ENCODE results near the gene TMTC2. TPM values are rescaled to one million over a fixed set of nuclear protein-coding genes. Genes with fewer than 3 reads are reported as not detected.

Gene TMTC2
- polyA plus RNA-seq, 1 donor, result 46.4 TPM

- DNase-seq, result no peak
Measured at GRCh38 chr12:83015390-83016217, 328.9 kb downstream of the TMTC2 start.

- no peak for DNase-seq
Measured at GRCh38 chr12:83016218-83016835, 329.6 kb downstream of the TMTC2 start.

GRCh38 chr12:83016991-83017390 is 330.3 kb downstream of the TMTC2 start:
- no peak for DNase-seq

GRCh38 chr12:83018088-83018487 is 331.4 kb downstream of the TMTC2 start:
- DNase-seq, result no peak

- DNase-seq, result no peak
Measured at GRCh38 chr12:83027021-83027723, 340.5 kb downstream of the TMTC2 start.

- no peak for DNase-seq
Measured at GRCh38 chr12:83031196-83031595, 344.5 kb downstream of the TMTC2 start.

GRCh38 chr12:83036847-83037246 is 350.1 kb downstream of the TMTC2 start:
- no peak for DNase-seq

- DNase-seq, result no peak
Measured at GRCh38 chr12:83039413-83039812, 352.7 kb downstream of the TMTC2 start.

- no peak for DNase-seq
Measured at GRCh38 chr12:83040339-83040738, 353.6 kb downstream of the TMTC2 start.

- DNase-seq, result no peak
Measured at GRCh38 chr12:83040991-83041390, 354.3 kb downstream of the TMTC2 start.

GRCh38 chr12:83042441-83043200 is 355.9 kb downstream of the TMTC2 start:
- no peak for DNase-seq

- DNase-seq, result no peak
Measured at GRCh38 chr12:83044736-83045135, 358.0 kb downstream of the TMTC2 start.

GRCh38 chr12:83046019-83046418 is 359.3 kb downstream of the TMTC2 start:
- no peak for DNase-seq

- no peak for DNase-seq
Measured at GRCh38 chr12:83049306-83049705, 362.6 kb downstream of the TMTC2 start.

GRCh38 chr12:83052890-83053541 is 366.3 kb downstream of the TMTC2 start:
- DNase-seq, result no peak

- peak; percentile 20 for DNase-seq
Measured at GRCh38 chr12:83057436-83057835, 370.7 kb downstream of the TMTC2 start.

- DNase-seq, result no peak
Measured at GRCh38 chr12:83059107-83059506, 372.4 kb downstream of the TMTC2 start.

GRCh38 chr12:83065562-83065961 is 378.9 kb downstream of the TMTC2 start:
- no peak for DNase-seq

- DNase-seq, result no peak
Measured at GRCh38 chr12:83067981-83068380, 381.3 kb downstream of the TMTC2 start.

GRCh38 chr12:83074358-83074894 is 387.7 kb downstream of the TMTC2 start:
- DNase-seq, result no peak

GRCh38 chr12:83075471-83075870 is 388.8 kb downstream of the TMTC2 start:
- DNase-seq, result no peak

Measured in left kidney (tissue), 2 donors.